HUES64 (cell line): ENCODE results near the gene IL6. TPM values are rescaled to one million over a fixed set of nuclear protein-coding genes. Genes with fewer than 3 reads are reported as not detected.
"Not testable (repeated sequence)": the region's sequence is repeated elsewhere in the genome, so short reads cannot be mapped to it uniquely, and the experiment has no call there.

ENCODE experiments used
- H3K27ac ChIP-seq: 2 replicates; pipeline ENCODE4 v1.7.0; 2013; ENCODE audit warnings: low read depth, low read length, inconsistent platforms
- H3K27me3 ChIP-seq: 2 replicates; pipeline ENCODE4 v1.6.1; 2013; ENCODE audit warnings: mild to moderate bottlenecking, low read length; ENCODE audit not compliant: insufficient read depth
- H3K36me3 ChIP-seq: 2 replicates; pipeline ENCODE4 v1.6.1; 2013; ENCODE audit warnings: mild to moderate bottlenecking, low read length; ENCODE audit not compliant: insufficient read depth
- H3K4me1 ChIP-seq: 2 replicates; pipeline ENCODE4 v1.6.1; 2013; ENCODE audit warnings: mild to moderate bottlenecking, low read length, moderate library complexity; ENCODE audit not compliant: insufficient read depth
- H3K4me3 ChIP-seq: 2 replicates; pipeline ENCODE4 v1.5.1; 2013; ENCODE audit warnings: mild to moderate bottlenecking, low read length, moderate library complexity
- H3K9ac ChIP-seq: 2 replicates; pipeline ENCODE4 v1.6.1; 2013; ENCODE audit warnings: mild to moderate bottlenecking, low read depth, low read length
- H3K9me3 ChIP-seq: 2 replicates; pipeline ENCODE4 v1.6.1; 2013; ENCODE audit warnings: low read depth, low read length; ENCODE audit not compliant: insufficient read depth
- WGBS: fragments of 150-250, 120-280 bp; methylation state at CpG from one replicate; pipeline ENCODE4 v1.1.7; 2013; ENCODE audit warnings: missing lambda C conversion rate; 5-methylcytosine and 5-hydroxymethylcytosine counted together
- polyA plus RNA-seq, 2 experiments: library from polyadenylated mRNA; stranded (reverse); fragments of 50-300 nt; gene quantifications; one replicate each; pipeline ENCODE4 v1.2.3, GENCODE V29; 2013

Gene IL6
- 0.35 TPM for polyA plus RNA-seq (2013, experiment 1 of 2)
- polyA plus RNA-seq (2013, experiment 2 of 2), result 0.51 TPM

GRCh38 chr7:22726907-22727713, at the start of gene IL6:
IL6 (plus strand) TSS chr7:22727200; CDS start chr7:22727263, 63 bp downstream.
- WGBS, result 14% methylated on average over 28 of the region's 28 CpGs
- peak within 1 kb of the TSS; percentile 43 for H3K4me3 ChIP-seq
- H3K9ac ChIP-seq, result peak within 1 kb of the TSS; percentile 25; the same call in 1 of the 2 replicates
- peaks cover 27% of the 10 kb centered on the region for H3K4me1 ChIP-seq
- H3K9me3 ChIP-seq, result no peaks in the 10 kb centered on the region
- H3K27ac ChIP-seq, result no peak within 1 kb of the TSS; the same call in 1 of the 2 replicates
- H3K36me3 ChIP-seq, result no peaks in the 10 kb centered on the region
- peaks cover 10% of the 10 kb centered on the region; the same call in 1 of the 2 replicates for H3K27me3 ChIP-seq

GRCh38 chr7:22677263-22677662, 49.7 kb upstream of the IL6 start:
- WGBS, result 97% methylated on average over 5 of the region's 5 CpGs
- not testable (repeated sequence) for H3K4me1 ChIP-seq

GRCh38 chr7:22677680-22678079, 49.3 kb upstream of the IL6 start:
- 75% methylated on average over 5 of the region's 6 CpGs for WGBS
- H3K9me3 ChIP-seq, result no peaks in the 10 kb centered on the region
- H3K36me3 ChIP-seq, result no peaks in the 10 kb centered on the region
- no peaks in the 10 kb centered on the region for H3K27me3 ChIP-seq
- no peak overlapping the region for H3K27ac ChIP-seq
- H3K9ac ChIP-seq, result no peak overlapping the region
- no peak overlapping the region for H3K4me3 ChIP-seq
- H3K4me1 ChIP-seq, result no peaks in the 10 kb centered on the region

More at GRCh38 chr7:22677263-22677662, 49.7 kb upstream of the IL6 start:
- not testable (repeated sequence) for H3K36me3 ChIP-seq, H3K9ac ChIP-seq, H3K9me3 ChIP-seq, H3K27me3 ChIP-seq, H3K27ac ChIP-seq, H3K4me3 ChIP-seq

- no peak overlapping the region for H3K27ac ChIP-seq
- no peaks in the 10 kb centered on the region for H3K9me3 ChIP-seq
- WGBS, result 86% methylated on average over 5 of the region's 5 CpGs
- H3K9ac ChIP-seq, result no peak overlapping the region
- H3K27me3 ChIP-seq, result no peaks in the 10 kb centered on the region
- no peaks in the 10 kb centered on the region for H3K36me3 ChIP-seq
- H3K4me3 ChIP-seq, result no peak overlapping the region
- no peaks in the 10 kb centered on the region for H3K4me1 ChIP-seq
Measured at GRCh38 chr7:22680482-22680911, 46.5 kb upstream of the IL6 start.

GRCh38 chr7:22681312-22681711, 45.7 kb upstream of the IL6 start:
- Histone ChIP-seq H3K4me3 (no peak overlapping the region), H3K4me1 (no peaks in the 10 kb centered on the region), H3K27me3 (no peaks in the 10 kb centered on the region), H3K9ac (no peak overlapping the region), H3K36me3 (no peaks in the 10 kb centered on the region), H3K9me3 (no peaks in the 10 kb centered on the region), H3K27ac (no peak overlapping the region)
- 91% methylated on average over 2 of the region's 2 CpGs for WGBS

GRCh38 chr7:22681852-22682657, 44.9 kb upstream of the IL6 start:
- Histone ChIP-seq H3K4me3 (no peak overlapping the region), H3K9ac (no peak overlapping the region), H3K27ac (no peak overlapping the region), H3K27me3 (no peaks in the 10 kb centered on the region), H3K36me3 (no peaks in the 10 kb centered on the region), H3K4me1 (no peaks in the 10 kb centered on the region), H3K9me3 (no peaks in the 10 kb centered on the region)
- WGBS, result 88% methylated on average over 4 of the region's 4 CpGs

- no peaks in the 10 kb centered on the region for H3K36me3 ChIP-seq
- H3K4me3 ChIP-seq, result no peak overlapping the region
- WGBS, result 93% methylated on average over 2 of the region's 2 CpGs
- H3K4me1 ChIP-seq, result no peaks in the 10 kb centered on the region
- no peak overlapping the region for H3K27ac ChIP-seq
- H3K27me3 ChIP-seq, result no peaks in the 10 kb centered on the region
- no peak overlapping the region for H3K9ac ChIP-seq
- H3K9me3 ChIP-seq, result no peaks in the 10 kb centered on the region
Measured at GRCh38 chr7:22683379-22683778, 43.6 kb upstream of the IL6 start.

GRCh38 chr7:22686620-22687019, 40.4 kb upstream of the IL6 start:
- Histone ChIP-seq H3K4me3 (no peak overlapping the region), H3K36me3 (no peaks in the 10 kb centered on the region), H3K9ac (no peak overlapping the region), H3K9me3 (no peaks in the 10 kb centered on the region), H3K4me1 (no peaks in the 10 kb centered on the region), H3K27me3 (no peaks in the 10 kb centered on the region), H3K27ac (no peak overlapping the region)

GRCh38 chr7:22688084-22688483, 38.9 kb upstream of the IL6 start:
- 95% methylated on average over 2 of the region's 2 CpGs for WGBS
- no peak overlapping the region for H3K4me3 ChIP-seq
- no peaks in the 10 kb centered on the region for H3K9me3 ChIP-seq
- no peaks in the 10 kb centered on the region for H3K4me1 ChIP-seq
- H3K27ac ChIP-seq, result no peak overlapping the region
- H3K36me3 ChIP-seq, result no peaks in the 10 kb centered on the region
- H3K27me3 ChIP-seq, result no peaks in the 10 kb centered on the region
- no peak overlapping the region for H3K9ac ChIP-seq

- H3K27ac ChIP-seq, H3K27me3 ChIP-seq, H3K4me3 ChIP-seq, H3K4me1 ChIP-seq, H3K36me3 ChIP-seq, H3K9ac ChIP-seq, H3K9me3 ChIP-seq: not testable (repeated sequence)
- WGBS, result 95% methylated on average over 8 of the region's 8 CpGs
Measured at GRCh38 chr7:22688934-22689333, 38.1 kb upstream of the IL6 start.

- no peak overlapping the region for H3K9ac ChIP-seq
- no peaks in the 10 kb centered on the region for H3K9me3 ChIP-seq
- no peaks in the 10 kb centered on the region for H3K27me3 ChIP-seq
- 96% methylated on average over 4 of the region's 5 CpGs for WGBS
- H3K4me3 ChIP-seq, result no peak overlapping the region
- H3K36me3 ChIP-seq, result no peaks in the 10 kb centered on the region
- peaks cover 5% of the 10 kb centered on the region; the same call in 1 of the 2 replicates for H3K4me1 ChIP-seq
- H3K27ac ChIP-seq, result no peak overlapping the region
Measured at GRCh38 chr7:22694597-22695207, 32.3 kb upstream of the IL6 start.
